Effector memory CD4-positive, alpha-beta T cell (primary cell): ENCODE data around the gene TTC34.

Source experiments
- DNase-seq, 3 donors: peaks; one replicate each; pipeline ENCODE4 v3.0.0-alpha.2; 2020
- H3K27ac ChIP-seq: 2 replicates; pipeline ENCODE4 v1.7.0; 2013; ENCODE audit warnings: mild to moderate bottlenecking, low read length, moderate library complexity; ENCODE audit not compliant: insufficient read depth, poor library complexity, severe bottlenecking
- H3K27me3 ChIP-seq: replicated peaks from 2 replicates; pipeline ENCODE4 v1.7.0; 2013; ENCODE audit warnings: mild to moderate bottlenecking, low read length; ENCODE audit not compliant: insufficient read depth, control insufficient read depth, poor library complexity, severe bottlenecking
- H3K36me3 ChIP-seq: 2 replicates; pipeline ENCODE4 v1.7.0; 2013; ENCODE audit warnings: mild to moderate bottlenecking, low read length, moderate library complexity; ENCODE audit not compliant: control insufficient read depth, insufficient read depth
- H3K4me1 ChIP-seq: 2 replicates; pipeline ENCODE4 v1.7.0; 2013; ENCODE audit warnings: low read length, mild to moderate bottlenecking; ENCODE audit not compliant: control insufficient read depth, insufficient read depth, poor library complexity, severe bottlenecking
- H3K4me3 ChIP-seq: 2 replicates; pipeline ENCODE4 v1.7.0; 2013; ENCODE audit warnings: low read length, low read depth, mild to moderate bottlenecking; ENCODE audit not compliant: insufficient read depth, poor library complexity, severe bottlenecking
- H3K9me3 ChIP-seq: 2 replicates; pipeline ENCODE4 v1.7.0; 2013; ENCODE audit warnings: mild to moderate bottlenecking, low read length, moderate library complexity; ENCODE audit not compliant: control insufficient read depth

Gene TTC34

GRCh38 chr1:2829846-2830615, 28.5 kb upstream of the TTC34 start:
- no peaks in the 10 kb centered on the region for H3K9me3 ChIP-seq
- DNase-seq, result no peak
- H3K4me3 ChIP-seq, result no peak overlapping the region
- no peaks in the 10 kb centered on the region for H3K36me3 ChIP-seq
- no peaks in the 10 kb centered on the region for H3K4me1 ChIP-seq
- no peak overlapping the region for H3K27ac ChIP-seq
- no peaks in the 10 kb centered on the region for H3K27me3 ChIP-seq

- Histone ChIP-seq H3K27ac (no peak overlapping the region), H3K9me3 (no peaks in the 10 kb centered on the region), H3K27me3 (no peaks in the 10 kb centered on the region), H3K4me1 (no peaks in the 10 kb centered on the region), H3K36me3 (no peaks in the 10 kb centered on the region), H3K4me3 (no peak overlapping the region)
- no peak for DNase-seq
These were observed 27.2 kb upstream of the TTC34 start for GRCh38 chr1:2828586-2829250.

- H3K27me3 ChIP-seq, result no peaks in the 10 kb centered on the region
- H3K27ac ChIP-seq, result no peak overlapping the region
- no peaks in the 10 kb centered on the region for H3K36me3 ChIP-seq
- H3K4me3 ChIP-seq, result no peak overlapping the region
- H3K9me3 ChIP-seq, result no peaks in the 10 kb centered on the region
- H3K4me1 ChIP-seq, result peaks cover 7% of the 10 kb centered on the region
- DNase-seq, result no peak
These were observed 25.3 kb upstream of the TTC34 start for GRCh38 chr1:2826736-2827292.

GRCh38 chr1:2826316-2826715, 24.8 kb upstream of the TTC34 start:
- H3K4me1 ChIP-seq, result peaks cover 8% of the 10 kb centered on the region

GRCh38 chr1:2825487-2826189, 24.1 kb upstream of the TTC34 start:
- DNase-seq, result no peak
- H3K4me3 ChIP-seq, result no peak overlapping the region
- H3K27me3 ChIP-seq, result no peaks in the 10 kb centered on the region
- H3K4me1 ChIP-seq, result peaks cover 8% of the 10 kb centered on the region
- no peaks in the 10 kb centered on the region for H3K9me3 ChIP-seq
- H3K36me3 ChIP-seq, result no peaks in the 10 kb centered on the region
- H3K27ac ChIP-seq, result no peak overlapping the region

More at GRCh38 chr1:2826316-2826715, 24.8 kb upstream of the TTC34 start:
- Histone ChIP-seq H3K4me3 (no peak overlapping the region), H3K27ac (no peak overlapping the region), H3K27me3 (no peaks in the 10 kb centered on the region), H3K9me3 (no peaks in the 10 kb centered on the region), H3K36me3 (no peaks in the 10 kb centered on the region)
- no peak for DNase-seq

- Histone ChIP-seq H3K27ac (no peak overlapping the region), H3K9me3 (no peaks in the 10 kb centered on the region), H3K36me3 (no peaks in the 10 kb centered on the region), H3K27me3 (no peaks in the 10 kb centered on the region), H3K4me1 (peaks cover 8% of the 10 kb centered on the region), H3K4me3 (no peak overlapping the region)
- no peak for DNase-seq
These were observed 23.5 kb upstream of the TTC34 start for GRCh38 chr1:2824999-2825398.

GRCh38 chr1:2823921-2824610, 22.6 kb upstream of the TTC34 start:
- no peak for DNase-seq
- Histone ChIP-seq H3K4me3 (no peak overlapping the region), H3K27ac (no peak overlapping the region), H3K27me3 (no peaks in the 10 kb centered on the region), H3K36me3 (no peaks in the 10 kb centered on the region), H3K4me1 (peaks cover 8% of the 10 kb centered on the region), H3K9me3 (no peaks in the 10 kb centered on the region)

GRCh38 chr1:2822621-2823145, 21.2 kb upstream of the TTC34 start:
- Histone ChIP-seq H3K27ac (no peak overlapping the region), H3K4me1 (peaks cover 8% of the 10 kb centered on the region), H3K4me3 (no peak overlapping the region), H3K36me3 (no peaks in the 10 kb centered on the region), H3K27me3 (no peaks in the 10 kb centered on the region), H3K9me3 (no peaks in the 10 kb centered on the region)
- DNase-seq, result no peak

- Histone ChIP-seq H3K4me1 (peaks cover 8% of the 10 kb centered on the region), H3K4me3 (no peak overlapping the region), H3K27ac (no peak overlapping the region), H3K9me3 (no peaks in the 10 kb centered on the region), H3K27me3 (no peaks in the 10 kb centered on the region), H3K36me3 (no peaks in the 10 kb centered on the region)
- peak in 1 of 3 donors; percentile 14 for DNase-seq
These were observed 20.6 kb upstream of the TTC34 start for GRCh38 chr1:2821966-2822620.
